Nephron progenitor cell (in vitro differentiated cells): ENCODE results near the gene DNASE1L2.
"Not testable (repeated sequence)": the region's sequence is repeated elsewhere in the genome, so short reads cannot be mapped to it uniquely, and the experiment has no call there.

Source experiments
- DNase-seq: peaks from one replicate; pipeline ENCODE4 v3.0.0; 2021
- H3K27ac Mint-ChIP-seq: 2 replicates; pipeline ENCODE4 v1.8.0; 2021; ENCODE audit warnings: mild to moderate bottlenecking, moderate library complexity, mixed read lengths
- H3K27me3 Mint-ChIP-seq: 2 replicates; pipeline ENCODE4 v1.8.0; 2021; ENCODE audit warnings: mild to moderate bottlenecking, low read depth, mixed read lengths; ENCODE audit not compliant: poor library complexity
- H3K36me3 Mint-ChIP-seq: 2 replicates; pipeline ENCODE4 v1.8.0; 2021; ENCODE audit warnings: low read depth, mixed read lengths
- H3K4me1 Mint-ChIP-seq: 2 replicates; pipeline ENCODE4 v1.8.0; 2021; ENCODE audit warnings: mixed read lengths
- H3K4me3 Mint-ChIP-seq: 2 replicates; pipeline ENCODE4 v1.8.0; 2021; ENCODE audit warnings: mild to moderate bottlenecking, moderate library complexity, mixed read lengths
- H3K9me3 Mint-ChIP-seq: 2 replicates; pipeline ENCODE4 v1.8.0; 2021; ENCODE audit warnings: mild to moderate bottlenecking, moderate library complexity, mixed read lengths
- CTCF ChIP-seq: fragments of 200-600 bp; sonication (generic); IDR thresholded peaks from 2 replicates; pipeline ENCODE4 v1.5.0; 2021; ENCODE audit warnings: antibody characterized with exemption

Gene DNASE1L2

GRCh38 chr16:2238150-2238837 lies 2.0 kb downstream of the DNASE1L2 start:
- no peak for DNase-seq
- Mint-ChIP-seq H3K27me3 (peaks cover 33% of the 10 kb centered on the region), H3K27ac (no peak overlapping the region), H3K9me3 (no peaks in the 10 kb centered on the region), H3K36me3 (peaks cover 14% of the 10 kb centered on the region), H3K4me3 (no peak overlapping the region), H3K4me1 (no peaks in the 10 kb centered on the region)
- TF ChIP-seq CTCF = no peak

GRCh38 chr16:2238838-2239675 lies 2.8 kb downstream of the DNASE1L2 start:
- Mint-ChIP-seq H3K27me3 (peaks cover 33% of the 10 kb centered on the region), H3K9me3 (no peaks in the 10 kb centered on the region), H3K4me3 (no peak overlapping the region), H3K27ac (no peak overlapping the region), H3K4me1 (no peaks in the 10 kb centered on the region), H3K36me3 (peaks cover 14% of the 10 kb centered on the region)
- DNase-seq = no peak
- TF ChIP-seq CTCF = no peak

GRCh38 chr16:2240331-2240730 lies 4.1 kb downstream of the DNASE1L2 start:
- not testable (repeated sequence) for H3K4me1 Mint-ChIP-seq, H3K4me3 Mint-ChIP-seq, H3K27ac Mint-ChIP-seq, DNase-seq, H3K9me3 Mint-ChIP-seq
- Mint-ChIP-seq H3K36me3 (peaks cover 16% of the 10 kb centered on the region), H3K27me3 (peaks cover 32% of the 10 kb centered on the region)

- no peak for TF ChIP-seq CTCF
- Mint-ChIP-seq H3K9me3 (no peaks in the 10 kb centered on the region), H3K4me1 (no peaks in the 10 kb centered on the region), H3K27me3 (peaks cover 16% of the 10 kb centered on the region), H3K36me3 (peaks cover 25% of the 10 kb centered on the region), H3K27ac (no peak overlapping the region), H3K4me3 (no peak overlapping the region)
- no peak for DNase-seq
Measured at GRCh38 chr16:2242598-2242997, 6.4 kb downstream of the DNASE1L2 start.

- H3K9me3 Mint-ChIP-seq = no peaks in the 10 kb centered on the region
- H3K4me3 Mint-ChIP-seq = no peak overlapping the region
- no peak for DNase-seq
- H3K27me3 Mint-ChIP-seq = peaks cover 12% of the 10 kb centered on the region
- H3K4me1 Mint-ChIP-seq = no peaks in the 10 kb centered on the region
- no peak overlapping the region for H3K27ac Mint-ChIP-seq
- no peak for TF ChIP-seq CTCF
- H3K36me3 Mint-ChIP-seq = peaks cover 25% of the 10 kb centered on the region
Measured at GRCh38 chr16:2243031-2243528, 6.8 kb downstream of the DNASE1L2 start.

- H3K4me3 Mint-ChIP-seq = no peak overlapping the region
- H3K27me3 Mint-ChIP-seq = peaks cover 5% of the 10 kb centered on the region
- no peak overlapping the region for H3K27ac Mint-ChIP-seq
- no peaks in the 10 kb centered on the region for H3K9me3 Mint-ChIP-seq
- H3K36me3 Mint-ChIP-seq = peaks cover 25% of the 10 kb centered on the region
- TF ChIP-seq CTCF = no peak
- DNase-seq = no peak
- H3K4me1 Mint-ChIP-seq = no peaks in the 10 kb centered on the region
Measured at GRCh38 chr16:2243781-2244180, 7.5 kb downstream of the DNASE1L2 start.
